IMR-90 (cell line): ENCODE measurements around the gene TIMELESS. TPM values are rescaled to one million over a fixed set of nuclear protein-coding genes. Genes with fewer than 3 reads are reported as not detected.

Source experiments
- ATAC-seq: fragments of 200-7000 bp; cut with Tn5 transposase; 2 replicates; pipeline ENCODE4 v1.9.1; 2020; ENCODE audit warnings: low read depth, mild to moderate bottlenecking, moderate library complexity
- BruUV-seq: library from RNA; stranded (reverse); fragments of 400-500 nt; replicated peaks from 2 replicates; lab custom pipeline; 2021; lab: Mats Ljungman, UMichigan
- CTCF ChIA-PET: fragments of 300-600 bp; formaldehyde crosslinking; extraction: SDS; loops from one replicate; lab custom pipeline; 2021; ENCODE audit warnings: antibody characterized with exemption; lab: Yijun Ruan, JAX
- POLR2A ChIA-PET: fragments of 300-600 bp; sonication (Branson Sonifier 250); formaldehyde crosslinking; loops from one replicate; lab custom pipeline; 2022; ENCODE audit warnings: antibody characterized with exemption; ENCODE audit not compliant: unreplicated experiment; lab: Charles Lee
- DNase-seq: peaks from one replicate; pipeline ENCODE4 v3.0.0; 2013
- H2AFZ ChIP-seq: replicated peaks from 2 replicates; pipeline ENCODE3; 2013; ENCODE audit warnings: low read length, mild to moderate bottlenecking; ENCODE audit not compliant: poor library complexity
- H2AK5ac ChIP-seq: 2 replicates; pipeline ENCODE4 v1.6.1; 2013; ENCODE audit warnings: low read depth, low read length, inconsistent platforms
- H2AK9ac ChIP-seq: replicated peaks from 2 replicates; pipeline ENCODE3; 2013; ENCODE audit warnings: mild to moderate bottlenecking, low read depth, low read length, moderate library complexity; ENCODE audit not compliant: poor library complexity
- H2BK120ac ChIP-seq: 2 replicates; pipeline ENCODE4 v1.6.1; 2013; ENCODE audit warnings: low read depth, low read length, inconsistent platforms
- H2BK15ac ChIP-seq: 3 replicates; pipeline ENCODE4 v1.6.1; 2013; ENCODE audit warnings: low read depth, low read length, inconsistent platforms
- H2BK20ac ChIP-seq: 2 replicates; pipeline ENCODE4 v1.6.1; 2013; ENCODE audit warnings: low read depth, mild to moderate bottlenecking, inconsistent platforms, low read length, moderate library complexity
- H2BK5ac ChIP-seq: 2 replicates; pipeline ENCODE4 v1.6.1; 2013; ENCODE audit warnings: mild to moderate bottlenecking, low read depth, low read length, inconsistent platforms; ENCODE audit not compliant: poor library complexity, severe bottlenecking
- H3K14ac ChIP-seq: replicated peaks from 2 replicates; pipeline ENCODE4 v1.6.1; 2013; ENCODE audit warnings: low read depth, low read length, inconsistent platforms
- H3K18ac ChIP-seq: 2 replicates; pipeline ENCODE4 v1.6.1; 2013; ENCODE audit warnings: low read depth, low read length, control low read depth
- H3K23ac ChIP-seq: 2 replicates; pipeline ENCODE4 v1.6.1; 2013; ENCODE audit warnings: low read depth, low read length, inconsistent platforms
- H3K27ac ChIP-seq: 2 replicates; pipeline ENCODE4 v1.5.1; 2013; ENCODE audit warnings: mild to moderate bottlenecking, control low read depth, low read length; ENCODE audit not compliant: insufficient read depth
- H3K27me3 ChIP-seq: 2 replicates; pipeline ENCODE4 v1.6.1; 2013; ENCODE audit warnings: low read length; ENCODE audit not compliant: control insufficient read depth, insufficient read depth
- H3K36me3 ChIP-seq: 2 replicates; pipeline ENCODE4 v1.6.1; 2013; ENCODE audit warnings: low read length, mixed read lengths; ENCODE audit not compliant: control insufficient read depth, insufficient read depth
- H3K4ac ChIP-seq: 2 replicates; pipeline ENCODE4 v1.6.1; 2013; ENCODE audit warnings: low read depth, low read length, inconsistent platforms
- H3K4me1 ChIP-seq: 2 replicates; pipeline ENCODE4 v1.6.1; 2013; ENCODE audit warnings: low read length, mixed read lengths; ENCODE audit not compliant: control insufficient read depth, insufficient read depth
- H3K4me2 ChIP-seq: 2 replicates; pipeline ENCODE4 v1.6.1; 2013; ENCODE audit warnings: low read depth, mild to moderate bottlenecking, control low read depth, low read length, moderate library complexity
- H3K4me3 ChIP-seq: 2 replicates; pipeline ENCODE4 v1.5.1; 2013; ENCODE audit warnings: low read depth, mild to moderate bottlenecking, control low read depth, low read length, moderate library complexity; ENCODE audit not compliant: insufficient read depth
- H3K56ac ChIP-seq: 2 replicates; pipeline ENCODE4 v1.6.1; 2013; ENCODE audit warnings: low read length, inconsistent platforms; ENCODE audit not compliant: insufficient read depth; ENCODE audit errors: extremely low read depth
- H3K79me1 ChIP-seq, 2 experiments: 2 replicates each; pipeline ENCODE4 v1.6.1; 2013; ENCODE audit warnings: low read length in 2 of 2, inconsistent platforms in 1 of 2, low read depth in 1 of 2
- H3K9ac ChIP-seq: 2 replicates; pipeline ENCODE4 v1.6.1; 2013; ENCODE audit warnings: low read depth, low read length, control low read depth
- H3K9me1 ChIP-seq: 2 replicates; pipeline ENCODE4 v1.6.1; 2013; ENCODE audit warnings: low read length, inconsistent platforms; ENCODE audit not compliant: insufficient read depth
- H3K9me3 ChIP-seq: 2 replicates; pipeline ENCODE4 v1.6.1; 2013; ENCODE audit warnings: low read length; ENCODE audit not compliant: control insufficient read depth, insufficient read depth
- H4K20me1 ChIP-seq: 2 replicates; pipeline ENCODE4 v1.6.1; 2013; ENCODE audit warnings: low read length, inconsistent platforms; ENCODE audit not compliant: insufficient read depth
- H4K5ac ChIP-seq: 2 replicates; pipeline ENCODE4 v1.6.1; 2013; ENCODE audit warnings: mild to moderate bottlenecking, low read depth, low read length, control low read depth
- H4K8ac ChIP-seq, 2 experiments: 2 replicates each; pipeline ENCODE4 v1.6.1; 2013; ENCODE audit warnings: low read depth in 2 of 2, low read length in 2 of 2, control low read depth in 1 of 2, inconsistent platforms in 1 of 2
- H4K91ac ChIP-seq: 2 replicates; pipeline ENCODE4 v1.6.1; 2013; ENCODE audit warnings: low read depth, low read length, inconsistent platforms; ENCODE audit not compliant: insufficient read depth
- BHLHE40 ChIP-seq: fragments of 150-350 bp; IDR thresholded peaks from 2 replicates; pipeline ENCODE4 v1.6.1; 2016; ENCODE audit warnings: mild to moderate bottlenecking, low read depth, low read length
- CEBPB ChIP-seq: IDR thresholded peaks from 2 replicates; pipeline ENCODE4 v1.6.1; 2012; ENCODE audit warnings: low read depth, low read length, improper control_type of control experiment
- CHD1 ChIP-seq: IDR thresholded peaks from 2 replicates; pipeline ENCODE4 v1.6.1; 2012; ENCODE audit warnings: low read depth, low read length, improper control_type of control experiment
- MAFK ChIP-seq: IDR thresholded peaks from 2 replicates; pipeline ENCODE4 v1.6.1; 2012; ENCODE audit warnings: low read depth, low read length, improper control_type of control experiment
- MAZ ChIP-seq: IDR thresholded peaks from 2 replicates; pipeline ENCODE4 v1.6.1; 2012; ENCODE audit warnings: low read depth, mild to moderate bottlenecking, low read length, improper control_type of control experiment, moderate library complexity, borderline replicate concordance
- MXI1 ChIP-seq: IDR thresholded peaks from 2 replicates; pipeline ENCODE4 v1.6.1; 2012; ENCODE audit warnings: low read depth, mild to moderate bottlenecking, low read length, moderate library complexity, borderline replicate concordance
- POLR2A ChIP-seq: IDR thresholded peaks from 2 replicates; pipeline ENCODE4 v1.6.1; 2012; ENCODE audit warnings: mild to moderate bottlenecking, low read depth, low read length
- RAD21 ChIP-seq: IDR thresholded peaks from 2 replicates; pipeline ENCODE4 v1.6.1; 2012; ENCODE audit warnings: low read length, improper control_type of control experiment
- RCOR1 ChIP-seq: IDR thresholded peaks from 2 replicates; pipeline ENCODE4 v1.6.1; 2012; ENCODE audit warnings: mild to moderate bottlenecking, low read length, improper control_type of control experiment; ENCODE audit not compliant: insufficient replicate concordance
- dilution Hi-C: fragments of 300-500 bp; cut with HindIII; formaldehyde crosslinking; loops from one replicate; pipeline ENCODE4 v1.14.3; 2018; ENCODE audit warnings: low sequenced_read_pairs; ENCODE audit not compliant: unreplicated experiment
- in situ Hi-C: fragments of 300-500 bp; cut with MboI; formaldehyde crosslinking; loops from 3 replicates; pipeline ENCODE4 v1.14.3; 2019; ENCODE audit warnings: low sequenced_read_pairs, inconsistent platforms, mixed read lengths
- intact Hi-C: fragments of 100-400 bp; cut with micrococcal nuclease; formaldehyde crosslinking; loops from 2 replicates; pipeline ENCODE4 v1.10.0; 2022
- polyA plus RNA-seq, 3 experiments: library from polyadenylated mRNA; depleted of rRNA; stranded (reverse); fragments of >200 nt; gene quantifications; 2 replicates each; pipeline ENCODE4 v1.2.3, GENCODE V29; 2012; ENCODE audit warnings: low replicate concordance in 1 of 3
- total RNA-seq: library from RNA; depleted of rRNA; stranded (reverse); fragments of >200 nt; gene quantifications from 2 replicates; pipeline ENCODE4 v1.2.3, GENCODE V29; 2012
- TF ChIP-seq, protein P1 (sequence below): conservative IDR thresholded peaks from 2 replicates; pipeline ENCODE4 v1.5.1; 2012; ENCODE audit warnings: mild to moderate bottlenecking, low read depth, low read length, improper control_type of control experiment
- TF ChIP-seq, protein P2 (sequence below): fragments of 150-350 bp; IDR thresholded peaks from 2 replicates; pipeline ENCODE4 v1.6.1; 2017; ENCODE audit warnings: mild to moderate bottlenecking, antibody characterized with exemption, low read length, low read depth
- TF ChIP-seq, protein P3 (sequence below): fragments of 150-350 bp; IDR thresholded peaks from 2 replicates; pipeline ENCODE4 v1.6.1; 2016; ENCODE audit warnings: low read depth, mild to moderate bottlenecking, low read length, moderate library complexity, borderline replicate concordance

The TIMELESS gene
- total and polyA plus RNA-seq, 2 of the 4 experiments (the other 2 are of a cell fraction): 7.3 to 10.4 TPM

DNA sequence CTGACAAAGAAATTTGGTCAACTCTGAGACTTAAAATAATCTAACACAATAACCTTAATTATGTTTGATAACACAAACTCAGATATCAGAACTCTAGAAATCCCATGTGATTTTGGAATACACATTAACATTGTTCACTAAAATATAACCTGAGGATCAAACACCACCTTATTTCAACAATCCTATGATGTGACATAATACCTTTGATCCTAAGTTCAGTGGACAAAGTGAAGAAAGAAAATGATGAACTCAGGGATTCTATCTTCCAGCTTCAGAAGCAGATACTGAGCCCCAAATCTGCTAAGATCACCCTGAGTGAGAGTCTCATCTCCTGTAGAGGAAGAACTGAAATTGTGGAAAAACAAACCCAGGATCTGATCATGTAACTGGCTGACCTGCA, 50.9 kb downstream of the TIMELESS start:
- Histone ChIP-seq H3K18ac (no peak overlapping the region), H2BK15ac (no peak overlapping the region), H3K4ac (no peak overlapping the region), H2BK120ac (no peak overlapping the region), H3K9ac (no peak overlapping the region), H3K4me3 (no peak overlapping the region), H2BK5ac (no peak overlapping the region), H2AK9ac (no peak overlapping the region), H4K91ac (no peak overlapping the region), H3K14ac (no peak overlapping the region), H3K56ac (no peak overlapping the region), H3K23ac (no peak overlapping the region), H2AFZ (no peak overlapping the region), H3K36me3 (no peaks in the 10 kb centered on the region), H2AK5ac (no peak overlapping the region), H4K8ac (no peak overlapping the region), H3K27ac (no peak overlapping the region), H3K9me1 (no peaks in the 10 kb centered on the region), H3K4me1 (no peaks in the 10 kb centered on the region), H3K9me3 (peaks cover 8% of the 10 kb centered on the region), H3K4me2 (no peak overlapping the region), H4K20me1 (no peaks in the 10 kb centered on the region), H4K5ac (no peak overlapping the region), H3K27me3 (peaks cover 9% of the 10 kb centered on the region), H3K79me1 (no peaks in the 10 kb centered on the region), H2BK20ac (no peak overlapping the region)
- no peak for TF ChIP-seq POLR2A
- TF ChIP-seq BHLHE40: no peak
- no peak for TF ChIP-seq CHD1
- no peak for TF ChIP-seq MAZ
- TF ChIP-seq MAFK: no peak
- no peak for TF ChIP-seq RCOR1
- TF ChIP-seq, protein P1, sequence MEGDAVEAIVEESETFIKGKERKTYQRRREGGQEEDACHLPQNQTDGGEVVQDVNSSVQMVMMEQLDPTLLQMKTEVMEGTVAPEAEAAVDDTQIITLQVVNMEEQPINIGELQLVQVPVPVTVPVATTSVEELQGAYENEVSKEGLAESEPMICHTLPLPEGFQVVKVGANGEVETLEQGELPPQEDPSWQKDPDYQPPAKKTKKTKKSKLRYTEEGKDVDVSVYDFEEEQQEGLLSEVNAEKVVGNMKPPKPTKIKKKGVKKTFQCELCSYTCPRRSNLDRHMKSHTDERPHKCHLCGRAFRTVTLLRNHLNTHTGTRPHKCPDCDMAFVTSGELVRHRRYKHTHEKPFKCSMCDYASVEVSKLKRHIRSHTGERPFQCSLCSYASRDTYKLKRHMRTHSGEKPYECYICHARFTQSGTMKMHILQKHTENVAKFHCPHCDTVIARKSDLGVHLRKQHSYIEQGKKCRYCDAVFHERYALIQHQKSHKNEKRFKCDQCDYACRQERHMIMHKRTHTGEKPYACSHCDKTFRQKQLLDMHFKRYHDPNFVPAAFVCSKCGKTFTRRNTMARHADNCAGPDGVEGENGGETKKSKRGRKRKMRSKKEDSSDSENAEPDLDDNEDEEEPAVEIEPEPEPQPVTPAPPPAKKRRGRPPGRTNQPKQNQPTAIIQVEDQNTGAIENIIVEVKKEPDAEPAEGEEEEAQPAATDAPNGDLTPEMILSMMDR: no peak
- no peak for TF ChIP-seq MXI1
- TF ChIP-seq, protein P2, sequence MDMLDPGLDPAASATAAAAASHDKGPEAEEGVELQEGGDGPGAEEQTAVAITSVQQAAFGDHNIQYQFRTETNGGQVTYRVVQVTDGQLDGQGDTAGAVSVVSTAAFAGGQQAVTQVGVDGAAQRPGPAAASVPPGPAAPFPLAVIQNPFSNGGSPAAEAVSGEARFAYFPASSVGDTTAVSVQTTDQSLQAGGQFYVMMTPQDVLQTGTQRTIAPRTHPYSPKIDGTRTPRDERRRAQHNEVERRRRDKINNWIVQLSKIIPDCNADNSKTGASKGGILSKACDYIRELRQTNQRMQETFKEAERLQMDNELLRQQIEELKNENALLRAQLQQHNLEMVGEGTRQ: no peak
- TF ChIP-seq, protein P3, sequence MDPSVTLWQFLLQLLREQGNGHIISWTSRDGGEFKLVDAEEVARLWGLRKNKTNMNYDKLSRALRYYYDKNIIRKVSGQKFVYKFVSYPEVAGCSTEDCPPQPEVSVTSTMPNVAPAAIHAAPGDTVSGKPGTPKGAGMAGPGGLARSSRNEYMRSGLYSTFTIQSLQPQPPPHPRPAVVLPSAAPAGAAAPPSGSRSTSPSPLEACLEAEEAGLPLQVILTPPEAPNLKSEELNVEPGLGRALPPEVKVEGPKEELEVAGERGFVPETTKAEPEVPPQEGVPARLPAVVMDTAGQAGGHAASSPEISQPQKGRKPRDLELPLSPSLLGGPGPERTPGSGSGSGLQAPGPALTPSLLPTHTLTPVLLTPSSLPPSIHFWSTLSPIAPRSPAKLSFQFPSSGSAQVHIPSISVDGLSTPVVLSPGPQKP: no peak
- TF ChIP-seq CEBPB: no peak
- TF ChIP-seq RAD21: no peak
- ATAC-seq (no peak), DNase-seq (no peak)
- intact Hi-C loops (no loop called here), dilution Hi-C loops (no loop called here), in situ Hi-C loops (no loop called here)
- ChIA-PET POLR2A (no interaction called here), CTCF (no interaction called here)
- BruUV-seq: no TSS peak
